DOHH2 (cell line): Measurements from ENCODE around the gene RRP1.

Experiments
- EZH2phosphoT487 ChIP-seq: fragments of 200-600 bp; sonication (generic); IDR thresholded peaks from 2 replicates; pipeline ENCODE4 v1.6.1; 2017; ENCODE audit warnings: borderline replicate concordance, mild to moderate bottlenecking, antibody characterized with exemption, low read length, moderate library complexity, mixed read lengths
- TF ChIP-seq, protein P1 (sequence below): fragments of 200-600 bp; sonication (generic); IDR thresholded peaks from one replicate; pipeline ENCODE4 v1.5.1; 2014; ENCODE audit warnings: antibody characterized with exemption, mild to moderate bottlenecking, low read depth, low read length; ENCODE audit not compliant: poor library complexity, severe bottlenecking

DNA sequence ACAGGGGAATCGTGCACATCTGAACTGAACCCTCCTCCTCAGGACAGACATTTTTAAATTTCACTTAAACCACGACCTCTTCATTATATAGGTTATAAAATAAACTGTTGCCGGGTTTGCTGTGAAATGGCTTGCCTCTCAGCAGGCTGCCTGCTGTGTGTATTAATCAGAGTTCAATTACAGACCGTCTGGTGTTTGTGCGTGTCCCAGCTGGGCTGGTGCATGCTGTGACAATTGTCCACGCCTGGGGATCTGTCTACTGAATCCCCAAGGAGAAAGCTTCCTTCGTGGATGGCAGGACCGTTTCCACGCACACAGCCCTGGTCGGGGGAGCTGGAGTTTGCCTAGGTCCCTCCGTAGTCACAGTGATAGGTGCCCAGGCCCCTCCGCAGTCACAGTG lies 62.2 kb downstream of the RRP1 start:
- TF ChIP-seq, protein P1, sequence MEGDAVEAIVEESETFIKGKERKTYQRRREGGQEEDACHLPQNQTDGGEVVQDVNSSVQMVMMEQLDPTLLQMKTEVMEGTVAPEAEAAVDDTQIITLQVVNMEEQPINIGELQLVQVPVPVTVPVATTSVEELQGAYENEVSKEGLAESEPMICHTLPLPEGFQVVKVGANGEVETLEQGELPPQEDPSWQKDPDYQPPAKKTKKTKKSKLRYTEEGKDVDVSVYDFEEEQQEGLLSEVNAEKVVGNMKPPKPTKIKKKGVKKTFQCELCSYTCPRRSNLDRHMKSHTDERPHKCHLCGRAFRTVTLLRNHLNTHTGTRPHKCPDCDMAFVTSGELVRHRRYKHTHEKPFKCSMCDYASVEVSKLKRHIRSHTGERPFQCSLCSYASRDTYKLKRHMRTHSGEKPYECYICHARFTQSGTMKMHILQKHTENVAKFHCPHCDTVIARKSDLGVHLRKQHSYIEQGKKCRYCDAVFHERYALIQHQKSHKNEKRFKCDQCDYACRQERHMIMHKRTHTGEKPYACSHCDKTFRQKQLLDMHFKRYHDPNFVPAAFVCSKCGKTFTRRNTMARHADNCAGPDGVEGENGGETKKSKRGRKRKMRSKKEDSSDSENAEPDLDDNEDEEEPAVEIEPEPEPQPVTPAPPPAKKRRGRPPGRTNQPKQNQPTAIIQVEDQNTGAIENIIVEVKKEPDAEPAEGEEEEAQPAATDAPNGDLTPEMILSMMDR = no peak
- TF ChIP-seq EZH2phosphoT487 = no peak
